SH-SY5Y (cell line): ENCODE results near the gene RAD51B.

ENCODE experiments used
- GATA2 ChIP-seq: IDR thresholded peaks from 2 replicates; pipeline ENCODE4 v1.6.1; 2011; ENCODE audit warnings: mild to moderate bottlenecking, low read depth, low read length
- GATA3 ChIP-seq: IDR thresholded peaks from 2 replicates; pipeline ENCODE4 v1.6.1; 2011; ENCODE audit warnings: low read depth, mild to moderate bottlenecking, low read length, moderate library complexity

- TF ChIP-seq GATA3 (no peak), GATA2 (no peak)
These were observed 857.9 kb downstream of the RAD51B start for GRCh38 chr14:68677476-68677875.
